Erythroblast (primary cell): ENCODE results near the gene ARVCF.

Experiments used
- GATA1 ChIP-seq: IDR thresholded peaks from 2 replicates; pipeline ENCODE4 v1.6.1; 2011; ENCODE audit warnings: low read depth, mild to moderate bottlenecking, control low read depth, low read length, moderate library complexity
- POLR2A ChIP-seq: IDR thresholded peaks from 2 replicates; pipeline ENCODE4 v1.6.1; 2011; ENCODE audit warnings: mild to moderate bottlenecking, low read length

DNA sequence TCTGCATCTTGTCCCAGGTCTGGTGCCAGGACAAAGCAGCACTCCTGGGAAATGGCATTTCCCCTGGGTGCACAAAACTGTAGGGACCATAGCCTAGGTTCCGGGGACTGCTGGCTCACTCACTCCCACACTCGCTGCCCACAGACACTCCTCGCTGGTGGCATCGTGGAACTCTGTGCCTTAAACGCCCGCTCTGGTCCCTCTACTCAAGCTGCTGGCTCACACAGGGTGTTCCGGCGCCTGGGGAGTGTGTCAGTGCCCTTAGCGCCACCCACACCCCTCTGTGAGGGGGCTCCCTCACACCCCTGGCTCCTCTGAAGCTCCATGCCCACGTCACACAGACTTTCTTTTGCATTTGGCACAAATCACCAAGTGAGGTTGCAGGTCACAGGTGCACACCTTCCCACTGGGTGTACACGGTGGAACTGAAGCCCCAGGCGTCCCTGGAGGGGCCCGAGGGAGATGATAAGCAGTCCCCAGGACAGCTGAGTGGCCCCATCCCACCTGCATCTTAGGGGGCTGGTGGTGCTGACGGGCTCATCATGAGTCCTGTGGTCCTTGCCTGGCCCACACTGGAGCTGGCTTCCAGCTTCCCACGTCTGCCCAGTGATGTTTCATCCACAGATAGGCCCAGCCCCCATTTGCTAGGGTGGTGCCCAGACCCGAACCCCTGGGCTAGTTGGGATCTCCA lies 40.2 kb upstream of the ARVCF start:
- TF ChIP-seq POLR2A (no peak), GATA1 (no peak)
